K562 (cell line): ENCODE results near the gene CREG1. TPM values are rescaled to one million over a fixed set of nuclear protein-coding genes. Genes with fewer than 3 reads are reported as not detected.

Experiments
- FOS ChIP-seq: IDR thresholded peaks from 3 replicates; pipeline ENCODE4 v1.6.1; 2011; ENCODE audit not compliant: insufficient read length; ENCODE audit errors: extremely low read depth
- HDGF ChIP-seq: fragments of 450-650 bp; IDR thresholded peaks from 2 replicates; pipeline ENCODE4 v1.6.1; 2016
- HEY1 ChIP-seq: fragments of 250-450 bp; sonication (Bioruptor Pico); IDR thresholded peaks from 2 replicates; pipeline ENCODE4 v1.5.0; 2020; ENCODE audit warnings: mild to moderate bottlenecking, moderate library complexity, borderline replicate concordance
- HMBOX1 ChIP-seq: sonication (generic); IDR thresholded peaks from 2 replicates; pipeline ENCODE4 v1.6.1; 2016
- KLF10 ChIP-seq: fragments of 250-450 bp; sonication (Bioruptor Pico); IDR thresholded peaks from 2 replicates; pipeline ENCODE4 v1.6.1; 2021; ENCODE audit warnings: matching md5 sums
- L3MBTL2 ChIP-seq: fragments of 450-650 bp; IDR thresholded peaks from 2 replicates; pipeline ENCODE4 v1.6.1; 2016; ENCODE audit warnings: mild to moderate bottlenecking, moderate library complexity
- MYBL2 ChIP-seq, 2 experiments: fragments of 450-650 bp in 1 of 2; sonication (generic) in 1 of 2; formaldehyde crosslinking in 1 of 2; IDR thresholded peaks; 2 replicates each; pipeline versions ENCODE4 v1.6.1 to v1.8.1; 2017 to 2022; ENCODE audit warnings: borderline replicate concordance in 1 of 2, inconsistent platforms in 1 of 2, low read depth in 1 of 2, mild to moderate bottlenecking in 1 of 2, missing genetic modification reagents in 1 of 2, moderate library complexity in 1 of 2
- NRF1 ChIP-seq, 2 experiments: fragments of 450-650 bp; IDR thresholded peaks in 1 of 2; conservative IDR thresholded peaks in 1 of 2; 2 replicates each; pipeline ENCODE4 v1.6.1; 2014; ENCODE audit warnings: mild to moderate bottlenecking in 2 of 2
- RBM15 ChIP-seq: fragments of 200-400 bp; formaldehyde crosslinking; IDR thresholded peaks from 2 replicates; pipeline ENCODE4 v1.6.1; 2018; ENCODE audit warnings: mild to moderate bottlenecking, low read length, moderate library complexity; ENCODE audit not compliant: insufficient read depth
- TCF7L2 ChIP-seq: fragments of 150-350 bp; IDR thresholded peaks from 2 replicates; pipeline ENCODE4 v1.6.1; 2016; ENCODE audit warnings: low read depth, mild to moderate bottlenecking, low read length, moderate library complexity
- polyA plus RNA-seq, 8 experiments: library from polyadenylated mRNA; depleted of rRNA in 4 of 8; stranded (reverse) in 5 of 8; unstranded in 3 of 8; fragments of >200 nt; fragmentation: Nextera tagmentation in 2 of 8; fragmentation: Illumina TruSeq in 1 of 8; extraction: Ambion mirVana in 2 of 8; extraction: Trizol in 1 of 8; gene quantifications; 2 replicates each; pipeline versions ENCODE4 v1.2.1 to v1.2.3, GENCODE V29; 2011 to 2014; ENCODE audit warnings: inconsistent platforms in 1 of 8, missing spikeins in 1 of 8
- total RNA-seq, 7 experiments: library from RNA; depleted of rRNA in 6 of 7; stranded (reverse); fragments of >200 nt in 6 of 7; fragmentation: Illumina TruSeq in 2 of 7; extraction: Trizol in 2 of 7; gene quantifications; 2 replicates each; pipeline versions ENCODE4 v1.2.1 to v1.2.3, GENCODE V29; 2011 to 2021; ENCODE audit warnings: low replicate concordance in 1 of 7
- TF ChIP-seq, protein P1 (sequence below): sonication (generic); formaldehyde crosslinking; IDR thresholded peaks from 2 replicates; pipeline ENCODE4 v1.8.1; 2023; ENCODE audit warnings: mild to moderate bottlenecking, missing genetic modification reagents
- TF ChIP-seq, protein P2 (sequence below): fragments of 250-450 bp; sonication (Bioruptor Pico); IDR thresholded peaks from 2 replicates; pipeline ENCODE4 v1.9.0; 2021; ENCODE audit warnings: mild to moderate bottlenecking, inconsistent platforms
- TF ChIP-seq, protein P3 (sequence below): sonication (generic); formaldehyde crosslinking; IDR thresholded peaks from 2 replicates; pipeline ENCODE4 v1.8.0; 2022; ENCODE audit warnings: mild to moderate bottlenecking, missing genetic modification reagents
- TF ChIP-seq, protein P4 (sequence below): sonication (generic); formaldehyde crosslinking; IDR thresholded peaks from 2 replicates; pipeline ENCODE4 v1.8.0; 2023; ENCODE audit warnings: mild to moderate bottlenecking, missing genetic modification reagents

The CREG1 gene
- total and polyA plus RNA-seq, 9 of the 15 experiments (the other 6 are each of a cell fraction or from before 2014, with no cell fraction given), result 45.7 to 272 (median 161) TPM

GRCh38 chr1:167491586-167492461 is 61.7 kb downstream of the CREG1 start (continued):
- TF ChIP-seq, protein P1, sequence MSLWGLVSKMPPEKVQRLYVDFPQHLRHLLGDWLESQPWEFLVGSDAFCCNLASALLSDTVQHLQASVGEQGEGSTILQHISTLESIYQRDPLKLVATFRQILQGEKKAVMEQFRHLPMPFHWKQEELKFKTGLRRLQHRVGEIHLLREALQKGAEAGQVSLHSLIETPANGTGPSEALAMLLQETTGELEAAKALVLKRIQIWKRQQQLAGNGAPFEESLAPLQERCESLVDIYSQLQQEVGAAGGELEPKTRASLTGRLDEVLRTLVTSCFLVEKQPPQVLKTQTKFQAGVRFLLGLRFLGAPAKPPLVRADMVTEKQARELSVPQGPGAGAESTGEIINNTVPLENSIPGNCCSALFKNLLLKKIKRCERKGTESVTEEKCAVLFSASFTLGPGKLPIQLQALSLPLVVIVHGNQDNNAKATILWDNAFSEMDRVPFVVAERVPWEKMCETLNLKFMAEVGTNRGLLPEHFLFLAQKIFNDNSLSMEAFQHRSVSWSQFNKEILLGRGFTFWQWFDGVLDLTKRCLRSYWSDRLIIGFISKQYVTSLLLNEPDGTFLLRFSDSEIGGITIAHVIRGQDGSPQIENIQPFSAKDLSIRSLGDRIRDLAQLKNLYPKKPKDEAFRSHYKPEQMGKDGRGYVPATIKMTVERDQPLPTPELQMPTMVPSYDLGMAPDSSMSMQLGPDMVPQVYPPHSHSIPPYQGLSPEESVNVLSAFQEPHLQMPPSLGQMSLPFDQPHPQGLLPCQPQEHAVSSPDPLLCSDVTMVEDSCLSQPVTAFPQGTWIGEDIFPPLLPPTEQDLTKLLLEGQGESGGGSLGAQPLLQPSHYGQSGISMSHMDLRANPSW (CRISPR knock-in tag), result no peak
- TF ChIP-seq, protein P2, sequence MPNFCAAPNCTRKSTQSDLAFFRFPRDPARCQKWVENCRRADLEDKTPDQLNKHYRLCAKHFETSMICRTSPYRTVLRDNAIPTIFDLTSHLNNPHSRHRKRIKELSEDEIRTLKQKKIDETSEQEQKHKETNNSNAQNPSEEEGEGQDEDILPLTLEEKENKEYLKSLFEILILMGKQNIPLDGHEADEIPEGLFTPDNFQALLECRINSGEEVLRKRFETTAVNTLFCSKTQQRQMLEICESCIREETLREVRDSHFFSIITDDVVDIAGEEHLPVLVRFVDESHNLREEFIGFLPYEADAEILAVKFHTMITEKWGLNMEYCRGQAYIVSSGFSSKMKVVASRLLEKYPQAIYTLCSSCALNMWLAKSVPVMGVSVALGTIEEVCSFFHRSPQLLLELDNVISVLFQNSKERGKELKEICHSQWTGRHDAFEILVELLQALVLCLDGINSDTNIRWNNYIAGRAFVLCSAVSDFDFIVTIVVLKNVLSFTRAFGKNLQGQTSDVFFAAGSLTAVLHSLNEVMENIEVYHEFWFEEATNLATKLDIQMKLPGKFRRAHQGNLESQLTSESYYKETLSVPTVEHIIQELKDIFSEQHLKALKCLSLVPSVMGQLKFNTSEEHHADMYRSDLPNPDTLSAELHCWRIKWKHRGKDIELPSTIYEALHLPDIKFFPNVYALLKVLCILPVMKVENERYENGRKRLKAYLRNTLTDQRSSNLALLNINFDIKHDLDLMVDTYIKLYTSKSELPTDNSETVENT (CRISPR knock-in tag), result no peak
- TF ChIP-seq HEY1 (CRISPR knock-in tag), result no peak
- no peak for TF ChIP-seq NRF1 (conservative IDR thresholded peaks at IDR 0.05 in 1 of 2, IDR thresholded peaks at IDR 0.05 in 1 of 2)
- TF ChIP-seq HDGF, result no peak
- TF ChIP-seq HMBOX1, result peak; percentile 27; the same call in 1 of the 2 replicates
- TF ChIP-seq, protein P3, sequence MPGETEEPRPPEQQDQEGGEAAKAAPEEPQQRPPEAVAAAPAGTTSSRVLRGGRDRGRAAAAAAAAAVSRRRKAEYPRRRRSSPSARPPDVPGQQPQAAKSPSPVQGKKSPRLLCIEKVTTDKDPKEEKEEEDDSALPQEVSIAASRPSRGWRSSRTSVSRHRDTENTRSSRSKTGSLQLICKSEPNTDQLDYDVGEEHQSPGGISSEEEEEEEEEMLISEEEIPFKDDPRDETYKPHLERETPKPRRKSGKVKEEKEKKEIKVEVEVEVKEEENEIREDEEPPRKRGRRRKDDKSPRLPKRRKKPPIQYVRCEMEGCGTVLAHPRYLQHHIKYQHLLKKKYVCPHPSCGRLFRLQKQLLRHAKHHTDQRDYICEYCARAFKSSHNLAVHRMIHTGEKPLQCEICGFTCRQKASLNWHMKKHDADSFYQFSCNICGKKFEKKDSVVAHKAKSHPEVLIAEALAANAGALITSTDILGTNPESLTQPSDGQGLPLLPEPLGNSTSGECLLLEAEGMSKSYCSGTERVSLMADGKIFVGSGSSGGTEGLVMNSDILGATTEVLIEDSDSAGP, result no peak
- no peak for TF ChIP-seq TCF7L2
- no peak for TF ChIP-seq KLF10 (CRISPR knock-in tag)
- no peak for TF ChIP-seq RBM15
- no peak for TF ChIP-seq FOS
- TF ChIP-seq, protein P4, sequence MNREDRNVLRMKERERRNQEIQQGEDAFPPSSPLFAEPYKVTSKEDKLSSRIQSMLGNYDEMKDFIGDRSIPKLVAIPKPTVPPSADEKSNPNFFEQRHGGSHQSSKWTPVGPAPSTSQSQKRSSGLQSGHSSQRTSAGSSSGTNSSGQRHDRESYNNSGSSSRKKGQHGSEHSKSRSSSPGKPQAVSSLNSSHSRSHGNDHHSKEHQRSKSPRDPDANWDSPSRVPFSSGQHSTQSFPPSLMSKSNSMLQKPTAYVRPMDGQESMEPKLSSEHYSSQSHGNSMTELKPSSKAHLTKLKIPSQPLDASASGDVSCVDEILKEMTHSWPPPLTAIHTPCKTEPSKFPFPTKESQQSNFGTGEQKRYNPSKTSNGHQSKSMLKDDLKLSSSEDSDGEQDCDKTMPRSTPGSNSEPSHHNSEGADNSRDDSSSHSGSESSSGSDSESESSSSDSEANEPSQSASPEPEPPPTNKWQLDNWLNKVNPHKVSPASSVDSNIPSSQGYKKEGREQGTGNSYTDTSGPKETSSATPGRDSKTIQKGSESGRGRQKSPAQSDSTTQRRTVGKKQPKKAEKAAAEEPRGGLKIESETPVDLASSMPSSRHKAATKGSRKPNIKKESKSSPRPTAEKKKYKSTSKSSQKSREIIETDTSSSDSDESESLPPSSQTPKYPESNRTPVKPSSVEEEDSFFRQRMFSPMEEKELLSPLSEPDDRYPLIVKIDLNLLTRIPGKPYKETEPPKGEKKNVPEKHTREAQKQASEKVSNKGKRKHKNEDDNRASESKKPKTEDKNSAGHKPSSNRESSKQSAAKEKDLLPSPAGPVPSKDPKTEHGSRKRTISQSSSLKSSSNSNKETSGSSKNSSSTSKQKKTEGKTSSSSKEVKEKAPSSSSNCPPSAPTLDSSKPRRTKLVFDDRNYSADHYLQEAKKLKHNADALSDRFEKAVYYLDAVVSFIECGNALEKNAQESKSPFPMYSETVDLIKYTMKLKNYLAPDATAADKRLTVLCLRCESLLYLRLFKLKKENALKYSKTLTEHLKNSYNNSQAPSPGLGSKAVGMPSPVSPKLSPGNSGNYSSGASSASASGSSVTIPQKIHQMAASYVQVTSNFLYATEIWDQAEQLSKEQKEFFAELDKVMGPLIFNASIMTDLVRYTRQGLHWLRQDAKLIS (CRISPR knock-in tag), result no peak
- TF ChIP-seq MYBL2 (IDR thresholded peaks at IDR 0.05; ENCODE audit: low read depth), result no peak
- TF ChIP-seq MYBL2 (CRISPR knock-in tag; IDR thresholded peaks at IDR 0.05; ENCODE audit: borderline replicate concordance), result no peak
- peak; percentile 80 for TF ChIP-seq L3MBTL2
